HuH-7 (cell line): ENCODE results near the gene UBE2G1.
"Not testable (repeated sequence)": the region's sequence is repeated elsewhere in the genome, so short reads cannot be mapped to it uniquely, and the experiment has no call there.

Source experiments
- DNase-seq: peaks from one replicate; pipeline ENCODE4 v3.0.0; 2011; ENCODE audit warnings: low spot score

The UBE2G1 gene

GRCh38 chr17:4301066-4301465 is 65.4 kb downstream of the UBE2G1 start:
- no peak for DNase-seq

DNA sequence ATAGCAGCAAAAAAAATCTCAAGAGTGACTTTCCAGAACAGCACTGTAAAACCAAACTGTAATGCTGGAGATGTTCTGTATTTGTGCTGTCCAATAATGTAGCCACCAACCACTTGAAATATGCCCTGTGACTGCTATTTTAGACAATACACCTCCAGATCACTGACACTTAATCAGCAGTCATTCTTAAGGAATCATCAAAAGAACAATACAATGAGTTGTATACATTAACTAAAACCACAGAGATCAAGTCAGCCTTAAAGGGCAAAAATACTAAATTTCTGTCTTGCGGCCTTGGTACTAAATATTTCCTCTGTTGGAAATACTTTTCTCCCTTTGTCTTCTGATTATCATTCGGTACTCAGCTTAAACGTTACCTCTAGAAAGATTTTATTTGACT is 69.1 kb downstream of the UBE2G1 start:
- no peak for DNase-seq

GRCh38 chr17:4295686-4296085 is 70.8 kb downstream of the UBE2G1 start:
- DNase-seq, result no peak

DNA sequence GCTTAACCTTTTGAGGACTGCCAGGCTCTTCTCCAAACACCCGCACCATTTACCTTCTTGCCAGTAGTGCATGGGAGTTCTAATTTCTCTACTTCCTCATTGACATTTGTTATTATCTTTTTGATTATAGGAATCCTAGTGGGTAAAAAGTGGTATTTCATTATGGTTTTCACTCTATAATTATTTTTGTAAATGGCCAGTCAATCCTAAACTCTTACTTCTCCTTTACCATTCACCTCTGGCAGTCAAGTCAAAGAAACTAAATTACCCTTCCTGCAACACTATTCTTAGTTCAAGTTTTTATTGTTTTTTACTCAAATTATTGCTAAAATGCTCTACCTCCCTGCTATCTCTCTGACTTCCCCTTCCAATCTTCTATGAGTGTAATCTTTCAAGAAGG is 72.9 kb downstream of the UBE2G1 start:
- DNase-seq, result no peak

DNA sequence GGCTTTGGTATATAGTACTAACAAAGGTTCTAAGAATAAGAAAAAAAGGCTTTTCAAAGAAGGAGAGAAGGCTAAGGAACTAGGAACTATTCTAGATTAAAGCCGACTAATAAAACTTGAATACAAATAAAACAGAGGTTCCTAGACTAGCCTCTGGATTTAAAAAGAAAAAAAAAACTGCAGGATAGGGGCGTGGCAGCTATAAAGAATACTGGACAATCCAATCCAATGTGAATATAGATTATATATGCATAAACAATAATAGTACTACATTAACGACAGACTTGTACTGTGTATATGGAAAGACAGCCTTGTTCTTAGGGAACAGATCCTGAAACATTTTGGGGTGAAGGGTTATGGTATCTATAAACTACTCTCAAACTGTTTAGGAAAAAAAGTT is 78.8 kb downstream of the UBE2G1 start:
- no peak for DNase-seq

DNA sequence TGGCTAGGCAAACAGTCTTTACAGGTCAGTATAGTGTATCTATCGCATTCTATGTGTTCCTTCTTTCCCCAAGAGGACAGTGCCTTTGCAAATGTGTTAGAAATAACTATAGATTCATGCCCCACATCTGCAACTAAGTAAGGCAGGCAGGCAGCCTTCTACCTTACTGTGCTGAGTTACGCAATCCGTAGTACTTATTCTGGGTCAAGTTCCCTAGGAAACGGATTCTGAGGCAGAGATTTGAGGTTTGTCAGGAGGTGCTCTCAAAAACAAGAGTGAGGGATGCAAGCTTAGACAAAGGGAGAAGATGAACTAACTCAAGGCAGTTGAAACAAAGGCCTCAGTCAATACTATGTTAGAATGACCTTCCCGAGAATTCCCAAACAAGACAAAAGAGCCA is 90.0 kb downstream of the UBE2G1 start:
- no peak for DNase-seq

DNA sequence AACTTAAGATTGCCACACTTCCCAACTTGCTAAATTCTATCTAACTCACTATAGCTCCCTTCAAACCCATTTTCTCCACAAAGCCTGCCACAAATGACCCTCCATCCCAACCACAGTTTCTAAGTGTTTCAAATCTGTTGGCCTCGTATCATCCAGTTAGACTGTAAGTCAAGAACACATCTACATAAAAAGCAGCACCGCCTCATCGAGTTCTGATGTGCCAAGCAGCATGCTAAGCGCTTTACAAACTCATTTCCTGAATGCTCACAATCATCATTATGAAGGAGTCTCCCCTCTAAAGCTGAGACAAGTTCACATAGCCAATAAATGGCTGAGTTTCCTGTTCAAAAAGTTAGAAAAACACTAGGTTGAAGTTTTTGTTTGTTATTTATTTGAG is 93.5 kb downstream of the UBE2G1 start:
- DNase-seq, result no peak

GRCh38 chr17:4272213-4272971 is 94.1 kb downstream of the UBE2G1 start:
- DNase-seq, result no peak

DNA sequence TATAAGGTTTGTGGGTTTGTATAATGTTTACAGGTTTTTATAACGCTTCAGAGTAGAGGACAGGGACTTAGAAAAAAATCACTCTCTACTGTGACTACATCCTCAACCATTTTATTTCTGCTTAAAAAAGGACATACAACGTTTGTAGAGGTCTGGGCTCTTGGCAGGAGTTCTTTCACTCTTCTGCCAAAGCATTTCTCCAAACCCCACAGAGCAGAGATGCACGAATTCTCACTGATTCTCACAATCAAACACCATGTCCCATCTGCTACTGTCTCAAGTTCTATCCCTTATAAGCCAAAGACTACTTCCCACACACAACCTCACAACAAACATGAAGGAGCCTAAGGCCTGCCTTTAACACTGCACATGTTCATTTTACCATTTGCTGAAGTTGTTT is 95.7 kb downstream of the UBE2G1 start:
- no peak for DNase-seq

DNA sequence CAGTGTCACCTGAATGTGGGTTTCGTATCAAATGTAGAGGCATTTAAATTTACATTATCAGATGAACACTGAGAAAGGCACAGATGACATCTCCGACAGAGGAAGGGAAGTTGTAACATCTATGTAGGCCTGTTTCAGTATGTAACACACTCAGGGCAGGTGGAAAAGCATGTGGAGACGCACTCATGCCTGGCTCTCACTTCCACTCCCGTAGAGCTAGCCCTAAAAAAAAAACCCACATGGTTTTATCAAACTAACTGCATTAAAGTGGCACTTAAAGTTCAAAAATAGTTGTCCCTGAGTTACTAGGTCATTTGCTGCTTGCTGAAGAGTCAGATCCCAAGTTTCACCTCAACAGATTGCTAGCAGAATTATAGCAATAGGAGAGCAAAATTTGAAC is 96.6 kb downstream of the UBE2G1 start:
- no peak for DNase-seq

DNA sequence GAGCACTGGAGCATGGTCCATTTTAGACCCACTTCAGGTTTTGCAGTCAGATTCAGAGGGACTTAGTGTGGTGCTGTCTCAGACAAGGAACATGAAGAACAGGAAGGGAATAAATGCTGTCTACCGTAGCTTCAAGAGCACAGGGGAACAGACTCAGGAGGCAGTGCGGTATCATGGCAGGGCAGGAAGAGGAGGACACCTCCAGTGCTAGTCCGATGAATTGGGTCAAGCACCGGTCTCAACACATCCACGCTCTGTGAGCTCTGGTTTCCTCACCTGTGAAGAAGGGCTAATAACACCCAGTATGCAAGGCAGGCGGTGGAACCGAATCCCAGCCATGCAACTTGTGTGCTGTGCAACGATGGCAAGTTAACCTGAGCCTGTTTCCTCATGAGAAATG is 99.1 kb downstream of the UBE2G1 start:
- no peak for DNase-seq

- no peak for DNase-seq
Measured at GRCh38 chr17:4266550-4266949, 99.9 kb downstream of the UBE2G1 start.

GRCh38 chr17:4263282-4264215 is 102.9 kb downstream of the UBE2G1 start, which contains the start of gene ANKFY1:
ANKFY1 (minus strand) TSS chr17:4263979; CDS start chr17:4263941, 38 bp downstream.
- peak; percentile 81 for DNase-seq

DNA sequence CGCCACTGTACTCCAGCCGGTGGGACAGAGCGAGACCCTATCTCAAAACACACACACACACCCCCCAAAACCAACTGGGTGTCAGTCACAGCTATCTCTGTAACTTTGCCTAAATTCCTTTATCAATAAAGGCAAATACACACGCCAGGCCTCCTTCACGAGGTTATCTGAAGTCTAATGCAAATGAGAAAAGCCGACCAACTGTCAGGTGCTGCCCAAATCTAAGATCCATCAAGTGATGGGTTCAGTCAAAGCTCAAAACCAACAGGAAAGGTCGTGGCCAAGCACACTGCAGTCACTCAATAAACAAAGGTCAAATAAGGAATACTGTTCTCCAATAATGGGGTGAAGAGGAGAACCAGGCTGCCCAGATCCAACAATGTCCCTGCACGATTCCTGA is 103.8 kb downstream of the UBE2G1 start:
- DNase-seq, result no peak

DNA sequence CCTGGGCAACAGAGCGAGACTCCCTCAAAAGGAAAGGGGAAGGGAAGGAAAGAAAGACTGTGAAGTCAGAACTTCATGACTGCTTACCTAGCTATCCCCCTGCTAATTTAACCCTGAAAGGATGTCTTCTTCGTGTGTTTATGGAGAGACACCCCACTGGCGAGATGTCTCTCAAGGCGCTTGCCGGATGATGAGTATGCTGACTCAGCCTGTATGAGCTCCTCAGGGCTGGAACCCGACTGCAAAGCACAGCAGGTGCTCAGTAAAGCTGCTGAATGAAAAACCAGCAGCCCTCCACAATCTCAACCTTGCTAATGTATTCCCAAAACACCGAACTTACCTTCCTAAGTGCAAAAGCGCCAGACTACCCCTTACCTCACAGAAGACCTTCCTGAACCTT is 105.0 kb downstream of the UBE2G1 start:
- DNase-seq, result no peak

- no peak for DNase-seq
Measured at GRCh38 chr17:4258867-4259266, 107.6 kb downstream of the UBE2G1 start.

DNA sequence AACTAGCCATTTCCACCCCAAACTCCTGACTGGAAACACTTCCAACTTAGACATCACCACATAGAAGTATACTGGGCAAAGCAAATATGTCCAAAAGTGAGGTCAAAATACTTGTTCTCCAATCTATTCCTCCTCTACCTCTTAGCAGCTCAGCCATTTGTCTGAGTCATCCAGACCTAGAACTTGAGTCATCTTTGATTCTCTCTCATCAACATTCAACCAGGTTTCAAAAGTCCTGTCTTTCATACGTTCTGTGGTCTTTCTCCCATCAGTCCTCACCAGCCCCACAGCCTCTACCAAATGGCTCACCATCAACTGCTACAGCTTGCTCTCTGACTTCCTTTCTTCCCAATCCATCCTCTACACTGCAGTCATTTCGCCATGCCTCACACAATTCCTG is 109.5 kb downstream of the UBE2G1 start:
- DNase-seq, result no peak

- not testable (repeated sequence) for DNase-seq
Measured at GRCh38 chr17:4255271-4255670, 111.2 kb downstream of the UBE2G1 start.

DNA sequence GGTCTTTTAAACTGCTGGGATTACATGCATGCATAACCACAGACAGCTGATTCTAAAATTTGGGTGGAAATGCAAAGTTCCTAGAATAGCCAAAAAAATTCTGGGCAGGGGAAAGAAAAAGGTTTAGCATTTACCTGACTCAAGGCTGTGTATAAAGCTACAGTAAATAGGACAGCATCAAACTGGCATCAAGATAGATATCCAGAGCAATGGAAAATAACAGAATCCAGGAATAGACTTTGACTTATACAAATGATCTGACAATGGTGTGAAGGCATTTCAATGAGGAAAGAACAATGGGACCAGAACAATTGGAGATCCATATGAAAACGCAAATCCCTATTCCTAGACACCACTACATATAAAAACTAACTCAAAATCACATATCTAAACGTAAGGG is 115.6 kb downstream of the UBE2G1 start:
- DNase-seq, result no peak

- DNase-seq, result peak; percentile 31
Measured at GRCh38 chr17:4249452-4250029, 116.9 kb downstream of the UBE2G1 start.

DNA sequence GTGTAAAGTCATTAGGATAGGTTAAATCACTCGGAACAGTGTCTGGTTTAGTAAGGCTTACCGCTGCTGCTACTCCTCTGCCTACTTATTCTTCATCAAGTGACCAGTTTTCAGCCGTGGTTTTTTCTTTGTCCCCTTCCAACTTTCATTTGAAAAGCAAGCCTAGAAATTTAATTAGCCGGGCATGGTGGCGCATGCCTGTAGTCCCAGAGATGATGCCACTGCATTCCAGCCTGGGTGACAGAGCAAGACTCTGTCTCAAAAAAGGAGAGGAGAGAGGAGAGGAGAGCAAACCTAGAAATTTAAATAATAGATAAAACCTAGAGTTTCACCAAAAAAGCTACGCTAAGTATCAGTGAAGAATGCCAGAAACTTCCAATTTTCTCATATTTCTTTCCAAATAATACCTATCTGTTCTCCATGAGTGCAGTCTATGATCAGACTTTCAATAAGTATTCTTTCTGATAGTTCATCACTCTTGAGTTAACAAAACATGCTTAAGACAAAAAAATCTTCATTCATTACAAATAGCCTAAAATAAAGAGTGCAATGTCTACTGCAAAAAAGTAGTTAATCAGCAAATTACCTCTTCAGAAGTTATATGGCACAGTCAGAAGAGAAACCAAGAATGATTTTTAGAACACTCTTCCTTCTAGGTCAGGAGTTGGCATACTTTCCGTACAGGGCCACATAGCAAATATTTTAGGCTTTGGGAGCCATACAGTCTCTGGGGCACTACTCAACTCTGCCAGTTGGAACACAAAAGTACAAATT is 117.8 kb downstream of the UBE2G1 start:
- no peak for DNase-seq

- peak; percentile 45 for DNase-seq
Measured at GRCh38 chr17:4247971-4248388, 118.5 kb downstream of the UBE2G1 start.
